HEK293 (cell line): ENCODE results near the gene NELL2.

Experiments
- CTCF ChIA-PET: fragments of 350-600 bp; formaldehyde crosslinking; extraction: SDS; loops from one replicate; lab custom pipeline; 2021; ENCODE audit warnings: antibody characterized with exemption; lab: Yijun Ruan, JAX
- POLR2A ChIA-PET: fragments of 300-600 bp; formaldehyde crosslinking; extraction: SDS; loops from one replicate; lab custom pipeline; 2020; ENCODE audit warnings: antibody characterized with exemption, inconsistent platforms; lab: Yijun Ruan, JAX
- H3K27ac ChIP-seq: fragments of 200-500 bp; sonication (Bioruptor generic); 2 replicates; pipeline ENCODE4 v1.5.1; 2014; ENCODE audit warnings: low read depth, low read length, control low read depth, inconsistent platforms; ENCODE audit errors: extremely low read depth
- H3K36me3 ChIP-seq, 2 experiments: fragments of 200-500 bp in 1 of 2; sonication (Bioruptor generic) in 1 of 2; 1 replicate in 1 of 2; 2 replicates in 1 of 2; pipeline ENCODE4 v1.5.1; 2014 to 2017; ENCODE audit warnings: inconsistent platforms in 2 of 2, low read length in 2 of 2; ENCODE audit not compliant: control insufficient read depth in 2 of 2, insufficient read depth in 1 of 2
- H3K4me1 ChIP-seq: fragments of 200-500 bp; sonication (Bioruptor generic); 2 replicates; pipeline ENCODE4 v1.5.1; 2014; ENCODE audit warnings: mild to moderate bottlenecking, low read length, inconsistent platforms; ENCODE audit not compliant: control insufficient read depth, insufficient read depth
- H3K4me3 ChIP-seq: 2 replicates; pipeline ENCODE4 v1.5.1; 2011; ENCODE audit warnings: low read depth, mild to moderate bottlenecking, control low read depth, low read length, moderate library complexity
- H3K9me3 ChIP-seq: fragments of 200-500 bp; sonication (Bioruptor generic); 2 replicates; pipeline ENCODE4 v1.5.1; 2014; ENCODE audit warnings: low read depth, low read length, inconsistent platforms; ENCODE audit not compliant: control insufficient read depth, insufficient read depth
- GLI2 ChIP-seq: fragments of 450-650 bp; formaldehyde crosslinking; IDR thresholded peaks from 2 replicates; pipeline ENCODE4; 2017; ENCODE audit warnings: missing biosample characterization, missing genetic modification characterization, low read depth, borderline replicate concordance
- GLI4 ChIP-seq: fragments of 450-650 bp; formaldehyde crosslinking; IDR thresholded peaks from 2 replicates; pipeline ENCODE4 v1.5.1; 2016; ENCODE audit warnings: missing biosample characterization, missing genetic modification characterization
- REPIN1 ChIP-seq: fragments of 450-650 bp; formaldehyde crosslinking; IDR thresholded peaks from 2 replicates; pipeline ENCODE4 v1.5.1; 2017; ENCODE audit warnings: missing biosample characterization, missing genetic modification characterization, low read depth
- SP2 ChIP-seq: fragments of 450-650 bp; formaldehyde crosslinking; IDR thresholded peaks from 2 replicates; pipeline ENCODE4 v1.5.1; 2016; ENCODE audit warnings: missing biosample characterization, missing genetic modification characterization
- ZBTB21 ChIP-seq: fragments of 450-650 bp; formaldehyde crosslinking; IDR thresholded peaks from 2 replicates; pipeline ENCODE4 v1.5.1; 2017; ENCODE audit warnings: missing biosample characterization, missing genetic modification characterization
- ZBTB48 ChIP-seq: fragments of 450-650 bp; formaldehyde crosslinking; IDR thresholded peaks from 2 replicates; pipeline ENCODE4 v1.5.1; 2016; ENCODE audit warnings: missing biosample characterization, missing genetic modification characterization
- ZFP3 ChIP-seq: fragments of 450-650 bp; formaldehyde crosslinking; IDR thresholded peaks from 2 replicates; pipeline ENCODE4 v1.5.1; 2016; ENCODE audit warnings: low read depth, missing biosample characterization, missing genetic modification characterization
- ZNF10 ChIP-seq: fragments of 450-650 bp; formaldehyde crosslinking; IDR thresholded peaks from 2 replicates; pipeline ENCODE4 v1.5.1; 2017; ENCODE audit warnings: missing biosample characterization, missing genetic modification characterization
- ZNF140 ChIP-seq: fragments of 450-650 bp; formaldehyde crosslinking; IDR thresholded peaks from 2 replicates; pipeline ENCODE4 v1.5.1; 2016; ENCODE audit warnings: missing biosample characterization, missing genetic modification characterization
- ZNF19 ChIP-seq: fragments of 450-650 bp; formaldehyde crosslinking; IDR thresholded peaks from 2 replicates; pipeline ENCODE4; 2016; ENCODE audit warnings: missing biosample characterization, missing genetic modification characterization, low read depth
- ZNF324 ChIP-seq: fragments of 450-650 bp; formaldehyde crosslinking; IDR thresholded peaks from 2 replicates; pipeline ENCODE4 v1.5.1; 2016; ENCODE audit warnings: missing biosample characterization, missing genetic modification characterization
- ZNF354C ChIP-seq: fragments of 450-650 bp; formaldehyde crosslinking; IDR thresholded peaks from 2 replicates; pipeline ENCODE4 v1.5.1; 2016; ENCODE audit warnings: missing biosample characterization, missing genetic modification characterization, low read depth, borderline replicate concordance
- ZNF423 ChIP-seq: fragments of 450-650 bp; formaldehyde crosslinking; IDR thresholded peaks from 2 replicates; pipeline ENCODE4 v1.5.1; 2016; ENCODE audit warnings: missing biosample characterization, missing genetic modification characterization
- ZNF510 ChIP-seq: fragments of 450-650 bp; formaldehyde crosslinking; IDR thresholded peaks from 2 replicates; pipeline ENCODE4 v1.5.1; 2018; ENCODE audit warnings: mild to moderate bottlenecking, missing genetic modification characterization, missing biosample characterization; ENCODE audit not compliant: insufficient replicate concordance
- ZNF548 ChIP-seq: fragments of 450-650 bp; formaldehyde crosslinking; IDR thresholded peaks from 2 replicates; pipeline ENCODE4 v1.5.1; 2016; ENCODE audit warnings: missing biosample characterization, missing genetic modification characterization
- ZNF610 ChIP-seq: fragments of 450-650 bp; formaldehyde crosslinking; IDR thresholded peaks from 2 replicates; pipeline ENCODE4 v1.5.1; 2016; ENCODE audit warnings: missing biosample characterization, missing genetic modification characterization, borderline replicate concordance
- ZNF658 ChIP-seq: fragments of 450-650 bp; formaldehyde crosslinking; IDR thresholded peaks from 2 replicates; pipeline ENCODE4; 2016; ENCODE audit warnings: missing biosample characterization, missing genetic modification characterization
- ZNF660 ChIP-seq: fragments of 450-650 bp; IDR thresholded peaks from 2 replicates; pipeline ENCODE4 v1.5.1; 2018; ENCODE audit warnings: missing biosample characterization, mild to moderate bottlenecking, missing genetic modification characterization
- ZNF701 ChIP-seq: fragments of 450-650 bp; formaldehyde crosslinking; IDR thresholded peaks from 2 replicates; pipeline ENCODE4 v1.5.1; 2016; ENCODE audit warnings: missing biosample characterization, missing genetic modification characterization
- TF ChIP-seq, protein P1 (sequence below): fragments of 450-650 bp; formaldehyde crosslinking; IDR thresholded peaks from 2 replicates; pipeline ENCODE4 v1.5.1; 2016; ENCODE audit warnings: missing biosample characterization, missing genetic modification characterization
- TF ChIP-seq, protein P2 (sequence below): fragments of 450-650 bp; formaldehyde crosslinking; IDR thresholded peaks from 2 replicates; pipeline ENCODE4 v1.5.1; 2016; ENCODE audit warnings: missing biosample characterization, missing genetic modification characterization
- TF ChIP-seq, protein P3 (sequence below): fragments of 450-650 bp; formaldehyde crosslinking; IDR thresholded peaks from 2 replicates; pipeline ENCODE4 v1.5.1; 2017; ENCODE audit warnings: missing biosample characterization, missing genetic modification characterization
- TF ChIP-seq, protein P4 (sequence below): fragments of 450-650 bp; formaldehyde crosslinking; conservative IDR thresholded peaks from 2 replicates; pipeline ENCODE4 v1.5.1; 2016; ENCODE audit warnings: low read depth, missing biosample characterization, missing genetic modification characterization
- TF ChIP-seq, protein P5 (sequence below): fragments of 450-650 bp; formaldehyde crosslinking; IDR thresholded peaks from 2 replicates; pipeline ENCODE4 v1.5.1; 2017; ENCODE audit warnings: missing biosample characterization, missing genetic modification characterization

NELL2 gene

DNA sequence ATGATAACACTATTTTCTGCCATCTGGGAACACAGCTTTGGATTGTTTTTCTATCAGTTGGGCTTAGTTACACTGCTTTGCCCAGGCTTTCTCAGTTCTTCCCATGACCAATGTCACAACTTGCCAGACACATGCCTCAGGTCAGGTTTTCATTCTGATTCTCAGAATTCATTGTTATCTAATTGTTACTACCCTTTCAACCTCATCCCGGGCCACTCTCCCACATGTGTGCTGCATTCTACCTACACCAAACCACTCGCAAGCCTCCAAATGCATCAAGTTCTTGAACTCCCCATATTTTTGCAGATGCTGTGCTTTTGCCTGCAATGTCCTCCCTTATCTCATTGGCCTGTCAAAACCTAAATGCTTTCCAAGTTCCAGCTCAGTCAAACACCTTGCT lies 36.3 kb downstream of the NELL2 start (continued):
- TF ChIP-seq, protein P1, sequence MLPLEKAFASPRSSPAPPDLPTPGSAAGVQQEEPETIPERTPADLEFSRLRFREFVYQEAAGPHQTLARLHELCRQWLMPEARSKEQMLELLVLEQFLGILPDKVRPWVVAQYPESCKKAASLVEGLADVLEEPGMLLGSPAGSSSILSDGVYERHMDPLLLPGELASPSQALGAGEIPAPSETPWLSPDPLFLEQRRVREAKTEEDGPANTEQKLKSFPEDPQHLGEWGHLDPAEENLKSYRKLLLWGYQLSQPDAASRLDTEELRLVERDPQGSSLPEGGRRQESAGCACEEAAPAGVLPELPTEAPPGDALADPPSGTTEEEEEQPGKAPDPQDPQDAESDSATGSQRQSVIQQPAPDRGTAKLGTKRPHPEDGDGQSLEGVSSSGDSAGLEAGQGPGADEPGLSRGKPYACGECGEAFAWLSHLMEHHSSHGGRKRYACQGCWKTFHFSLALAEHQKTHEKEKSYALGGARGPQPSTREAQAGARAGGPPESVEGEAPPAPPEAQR (tag by site-specific recombination), result no peak
- no peak for TF ChIP-seq GLI2
- no peak for TF ChIP-seq ZNF19 (tag by site-specific recombination)
- TF ChIP-seq ZBTB21 (tag by site-specific recombination), result no peak

DNA sequence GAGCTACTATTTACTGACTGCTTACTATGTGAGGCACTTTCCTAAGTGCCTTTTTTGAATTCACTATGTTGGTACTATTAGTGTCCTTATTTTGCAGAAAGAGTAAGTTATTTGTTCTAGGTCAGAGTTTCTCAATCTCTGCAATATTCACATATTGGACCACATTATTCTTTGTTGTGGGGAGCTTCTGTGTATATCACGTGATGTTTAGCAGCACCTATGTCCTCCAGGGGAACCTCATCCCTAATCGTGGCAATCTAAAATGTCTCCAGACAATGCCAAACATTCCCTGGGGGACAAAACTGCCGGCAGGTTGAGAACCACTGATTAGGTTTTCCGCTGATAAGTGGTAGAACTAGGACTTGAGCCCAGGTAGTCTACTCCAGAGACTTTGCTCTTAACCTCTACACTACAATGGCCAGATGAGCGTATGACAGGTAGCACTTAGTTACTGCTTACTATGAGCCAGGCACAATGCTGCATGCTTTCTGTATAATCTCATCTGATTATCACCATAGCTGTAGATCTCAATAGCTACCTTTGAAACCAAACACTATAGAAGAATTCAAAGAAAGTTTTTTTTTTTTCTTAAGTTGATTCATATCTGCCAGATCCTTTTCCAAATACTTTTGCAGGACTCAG lies 38.9 kb downstream of the NELL2 start:
- ChIA-PET POLR2A (no interaction called here), CTCF (no interaction called here)
- Histone ChIP-seq H3K4me3 (no peak overlapping the region), H3K9me3 (no peaks in the 10 kb centered on the region)
- TF ChIP-seq ZNF701, result no peak
- TF ChIP-seq, protein P2, sequence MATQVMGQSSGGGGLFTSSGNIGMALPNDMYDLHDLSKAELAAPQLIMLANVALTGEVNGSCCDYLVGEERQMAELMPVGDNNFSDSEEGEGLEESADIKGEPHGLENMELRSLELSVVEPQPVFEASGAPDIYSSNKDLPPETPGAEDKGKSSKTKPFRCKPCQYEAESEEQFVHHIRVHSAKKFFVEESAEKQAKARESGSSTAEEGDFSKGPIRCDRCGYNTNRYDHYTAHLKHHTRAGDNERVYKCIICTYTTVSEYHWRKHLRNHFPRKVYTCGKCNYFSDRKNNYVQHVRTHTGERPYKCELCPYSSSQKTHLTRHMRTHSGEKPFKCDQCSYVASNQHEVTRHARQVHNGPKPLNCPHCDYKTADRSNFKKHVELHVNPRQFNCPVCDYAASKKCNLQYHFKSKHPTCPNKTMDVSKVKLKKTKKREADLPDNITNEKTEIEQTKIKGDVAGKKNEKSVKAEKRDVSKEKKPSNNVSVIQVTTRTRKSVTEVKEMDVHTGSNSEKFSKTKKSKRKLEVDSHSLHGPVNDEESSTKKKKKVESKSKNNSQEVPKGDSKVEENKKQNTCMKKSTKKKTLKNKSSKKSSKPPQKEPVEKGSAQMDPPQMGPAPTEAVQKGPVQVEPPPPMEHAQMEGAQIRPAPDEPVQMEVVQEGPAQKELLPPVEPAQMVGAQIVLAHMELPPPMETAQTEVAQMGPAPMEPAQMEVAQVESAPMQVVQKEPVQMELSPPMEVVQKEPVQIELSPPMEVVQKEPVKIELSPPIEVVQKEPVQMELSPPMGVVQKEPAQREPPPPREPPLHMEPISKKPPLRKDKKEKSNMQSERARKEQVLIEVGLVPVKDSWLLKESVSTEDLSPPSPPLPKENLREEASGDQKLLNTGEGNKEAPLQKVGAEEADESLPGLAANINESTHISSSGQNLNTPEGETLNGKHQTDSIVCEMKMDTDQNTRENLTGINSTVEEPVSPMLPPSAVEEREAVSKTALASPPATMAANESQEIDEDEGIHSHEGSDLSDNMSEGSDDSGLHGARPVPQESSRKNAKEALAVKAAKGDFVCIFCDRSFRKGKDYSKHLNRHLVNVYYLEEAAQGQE (tag by site-specific recombination), result no peak
- TF ChIP-seq ZNF610, result no peak
- no peak for TF ChIP-seq GLI4 (tag by site-specific recombination)
- no peak for TF ChIP-seq ZNF658 (tag by site-specific recombination)
- TF ChIP-seq ZNF10, result no peak
- TF ChIP-seq ZNF548 (tag by site-specific recombination), result no peak
- TF ChIP-seq ZNF140, result no peak
- no peak for TF ChIP-seq ZNF423
- TF ChIP-seq, protein P3, sequence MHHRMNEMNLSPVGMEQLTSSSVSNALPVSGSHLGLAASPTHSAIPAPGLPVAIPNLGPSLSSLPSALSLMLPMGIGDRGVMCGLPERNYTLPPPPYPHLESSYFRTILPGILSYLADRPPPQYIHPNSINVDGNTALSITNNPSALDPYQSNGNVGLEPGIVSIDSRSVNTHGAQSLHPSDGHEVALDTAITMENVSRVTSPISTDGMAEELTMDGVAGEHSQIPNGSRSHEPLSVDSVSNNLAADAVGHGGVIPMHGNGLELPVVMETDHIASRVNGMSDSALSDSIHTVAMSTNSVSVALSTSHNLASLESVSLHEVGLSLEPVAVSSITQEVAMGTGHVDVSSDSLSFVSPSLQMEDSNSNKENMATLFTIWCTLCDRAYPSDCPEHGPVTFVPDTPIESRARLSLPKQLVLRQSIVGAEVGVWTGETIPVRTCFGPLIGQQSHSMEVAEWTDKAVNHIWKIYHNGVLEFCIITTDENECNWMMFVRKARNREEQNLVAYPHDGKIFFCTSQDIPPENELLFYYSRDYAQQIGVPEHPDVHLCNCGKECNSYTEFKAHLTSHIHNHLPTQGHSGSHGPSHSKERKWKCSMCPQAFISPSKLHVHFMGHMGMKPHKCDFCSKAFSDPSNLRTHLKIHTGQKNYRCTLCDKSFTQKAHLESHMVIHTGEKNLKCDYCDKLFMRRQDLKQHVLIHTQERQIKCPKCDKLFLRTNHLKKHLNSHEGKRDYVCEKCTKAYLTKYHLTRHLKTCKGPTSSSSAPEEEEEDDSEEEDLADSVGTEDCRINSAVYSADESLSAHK (tag by site-specific recombination), result no peak
- TF ChIP-seq, protein P4, sequence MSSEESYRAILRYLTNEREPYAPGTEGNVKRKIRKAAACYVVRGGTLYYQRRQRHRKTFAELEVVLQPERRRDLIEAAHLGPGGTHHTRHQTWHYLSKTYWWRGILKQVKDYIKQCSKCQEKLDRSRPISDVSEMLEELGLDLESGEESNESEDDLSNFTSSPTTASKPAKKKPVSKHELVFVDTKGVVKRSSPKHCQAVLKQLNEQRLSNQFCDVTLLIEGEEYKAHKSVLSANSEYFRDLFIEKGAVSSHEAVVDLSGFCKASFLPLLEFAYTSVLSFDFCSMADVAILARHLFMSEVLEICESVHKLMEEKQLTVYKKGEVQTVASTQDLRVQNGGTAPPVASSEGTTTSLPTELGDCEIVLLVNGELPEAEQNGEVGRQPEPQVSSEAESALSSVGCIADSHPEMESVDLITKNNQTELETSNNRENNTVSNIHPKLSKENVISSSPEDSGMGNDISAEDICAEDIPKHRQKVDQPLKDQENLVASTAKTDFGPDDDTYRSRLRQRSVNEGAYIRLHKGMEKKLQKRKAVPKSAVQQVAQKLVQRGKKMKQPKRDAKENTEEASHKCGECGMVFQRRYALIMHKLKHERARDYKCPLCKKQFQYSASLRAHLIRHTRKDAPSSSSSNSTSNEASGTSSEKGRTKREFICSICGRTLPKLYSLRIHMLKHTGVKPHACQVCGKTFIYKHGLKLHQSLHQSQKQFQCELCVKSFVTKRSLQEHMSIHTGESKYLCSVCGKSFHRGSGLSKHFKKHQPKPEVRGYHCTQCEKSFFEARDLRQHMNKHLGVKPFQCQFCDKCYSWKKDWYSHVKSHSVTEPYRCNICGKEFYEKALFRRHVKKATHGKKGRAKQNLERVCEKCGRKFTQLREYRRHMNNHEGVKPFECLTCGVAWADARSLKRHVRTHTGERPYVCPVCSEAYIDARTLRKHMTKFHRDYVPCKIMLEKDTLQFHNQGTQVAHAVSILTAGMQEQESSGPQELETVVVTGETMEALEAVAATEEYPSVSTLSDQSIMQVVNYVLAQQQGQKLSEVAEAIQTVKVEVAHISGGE (tag by site-specific recombination), result no peak
- TF ChIP-seq, protein P5, sequence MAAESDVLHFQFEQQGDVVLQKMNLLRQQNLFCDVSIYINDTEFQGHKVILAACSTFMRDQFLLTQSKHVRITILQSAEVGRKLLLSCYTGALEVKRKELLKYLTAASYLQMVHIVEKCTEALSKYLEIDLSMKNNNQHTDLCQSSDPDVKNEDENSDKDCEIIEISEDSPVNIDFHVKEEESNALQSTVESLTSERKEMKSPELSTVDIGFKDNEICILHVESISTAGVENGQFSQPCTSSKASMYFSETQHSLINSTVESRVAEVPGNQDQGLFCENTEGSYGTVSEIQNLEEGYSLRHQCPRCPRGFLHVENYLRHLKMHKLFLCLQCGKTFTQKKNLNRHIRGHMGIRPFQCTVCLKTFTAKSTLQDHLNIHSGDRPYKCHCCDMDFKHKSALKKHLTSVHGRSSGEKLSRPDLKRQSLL (tag by site-specific recombination), result no peak
- TF ChIP-seq ZNF510 (tag by site-specific recombination), result no peak
- TF ChIP-seq ZNF660 (tag by site-specific recombination), result no peak
- no peak for TF ChIP-seq ZNF354C (tag by site-specific recombination)
- no peak for TF ChIP-seq REPIN1 (tag by site-specific recombination)
- TF ChIP-seq ZNF324, result no peak
- TF ChIP-seq ZBTB48 (tag by site-specific recombination), result no peak
- no peak for TF ChIP-seq ZFP3 (tag by site-specific recombination)
- no peak for TF ChIP-seq SP2 (tag by site-specific recombination)
- TF ChIP-seq, all 188 proteins: peak for 0
- Histone ChIP-seq H3K27ac (no peak overlapping the region), H3K36me3 (no peaks in the 10 kb centered on the region), H3K4me1 (no peaks in the 10 kb centered on the region)
